ENCODE results near the gene GJB1.

The GJB1 gene

GRCh38 chrX:71227370-71228062, 4.5 kb downstream of the GJB1 start (continued):
- no peak for TF ChIP-seq TSHZ2 (CRISPR knock-in tag; IDR thresholded peaks at IDR 0.05)

DNA sequence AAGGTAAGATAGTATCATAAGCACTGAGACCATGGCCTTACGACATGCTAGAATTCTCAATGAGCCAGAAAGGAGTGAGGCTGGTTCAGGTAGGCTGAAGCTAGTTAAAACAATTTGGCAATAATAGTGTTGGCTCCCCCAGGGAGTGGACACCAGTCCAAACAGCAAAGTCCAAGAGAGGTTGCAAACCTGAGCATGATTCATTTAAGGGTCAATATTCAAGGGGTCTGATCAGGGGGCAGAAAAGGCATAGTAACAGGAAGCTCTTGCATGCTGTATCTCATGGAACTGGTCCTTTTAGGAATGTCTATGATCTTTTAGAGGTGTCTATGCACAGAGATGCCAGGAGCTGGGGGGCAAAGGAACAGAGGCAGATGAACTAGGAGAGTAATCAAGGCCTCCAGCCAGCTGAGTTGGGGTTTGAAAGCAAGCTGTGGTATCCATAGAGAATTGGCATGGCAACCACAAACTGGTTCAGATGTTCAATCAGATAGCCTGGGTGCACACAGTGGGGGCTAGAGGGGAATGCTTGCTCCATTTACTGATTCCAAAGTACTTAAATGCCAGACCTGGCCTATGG, 5.1 kb downstream of the GJB1 start:
- no peak for ATAC-seq
- TF ChIP-seq, protein P1, sequence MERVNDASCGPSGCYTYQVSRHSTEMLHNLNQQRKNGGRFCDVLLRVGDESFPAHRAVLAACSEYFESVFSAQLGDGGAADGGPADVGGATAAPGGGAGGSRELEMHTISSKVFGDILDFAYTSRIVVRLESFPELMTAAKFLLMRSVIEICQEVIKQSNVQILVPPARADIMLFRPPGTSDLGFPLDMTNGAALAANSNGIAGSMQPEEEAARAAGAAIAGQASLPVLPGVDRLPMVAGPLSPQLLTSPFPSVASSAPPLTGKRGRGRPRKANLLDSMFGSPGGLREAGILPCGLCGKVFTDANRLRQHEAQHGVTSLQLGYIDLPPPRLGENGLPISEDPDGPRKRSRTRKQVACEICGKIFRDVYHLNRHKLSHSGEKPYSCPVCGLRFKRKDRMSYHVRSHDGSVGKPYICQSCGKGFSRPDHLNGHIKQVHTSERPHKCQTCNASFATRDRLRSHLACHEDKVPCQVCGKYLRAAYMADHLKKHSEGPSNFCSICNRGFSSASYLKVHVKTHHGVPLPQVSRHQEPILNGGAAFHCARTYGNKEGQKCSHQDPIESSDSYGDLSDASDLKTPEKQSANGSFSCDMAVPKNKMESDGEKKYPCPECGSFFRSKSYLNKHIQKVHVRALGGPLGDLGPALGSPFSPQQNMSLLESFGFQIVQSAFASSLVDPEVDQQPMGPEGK (CRISPR knock-in tag; IDR thresholded peaks at IDR 0.05; ENCODE audit: borderline replicate concordance) = no peak
- TF ChIP-seq ZNF565 (CRISPR knock-in tag; conservative IDR thresholded peaks at IDR 0.05; ENCODE audit: low read depth) (no peak), TSHZ2 (CRISPR knock-in tag; IDR thresholded peaks at IDR 0.05) (no peak), TOX (CRISPR knock-in tag; IDR thresholded peaks at IDR 0.05; ENCODE audit: borderline replicate concordance) (no peak), ESRRG (CRISPR knock-in tag; IDR thresholded peaks at IDR 0.05) (no peak), OSR1 (CRISPR knock-in tag; IDR thresholded peaks at IDR 0.05) (no peak), CREB5 (CRISPR knock-in tag; IDR thresholded peaks at IDR 0.05; ENCODE audit: low read depth) (no peak), RARB (CRISPR knock-in tag; IDR thresholded peaks at IDR 0.05) (no peak)

DNA sequence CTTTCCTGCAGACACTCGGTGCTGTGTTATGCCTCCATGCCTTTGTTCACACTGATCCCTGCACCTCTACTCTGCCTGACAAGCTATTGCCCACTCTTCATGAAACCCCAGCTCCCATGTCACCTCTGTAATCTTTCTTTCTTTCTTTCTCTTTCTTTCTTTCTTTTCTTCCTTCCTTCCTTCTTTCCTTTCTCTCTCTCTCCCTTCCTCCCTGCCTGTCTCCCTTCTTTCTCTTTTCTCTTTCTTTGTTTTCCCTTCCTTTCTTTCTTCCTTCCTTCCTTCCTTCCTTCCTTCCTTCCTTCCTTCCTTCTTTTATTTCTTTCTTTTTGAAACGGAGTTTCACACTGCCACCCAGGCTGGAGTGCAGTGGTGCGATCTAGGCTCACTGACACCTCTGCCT, 12.5 kb downstream of the GJB1 start:
- TF ChIP-seq ISL1 (CRISPR knock-in tag; IDR thresholded peaks at IDR 0.05) (no peak), ESRRG (CRISPR knock-in tag; IDR thresholded peaks at IDR 0.05) (no peak), ARNTL (CRISPR knock-in tag; IDR thresholded peaks at IDR 0.05; ENCODE audit: borderline replicate concordance, low read depth) (no peak), ZNF8 (CRISPR knock-in tag; IDR thresholded peaks at IDR 0.05) (no peak), RARB (CRISPR knock-in tag; IDR thresholded peaks at IDR 0.05) (no peak), ZC3H10 (CRISPR knock-in tag; IDR thresholded peaks at IDR 0.05) (no peak), ZNF70 (CRISPR knock-in tag; IDR thresholded peaks at IDR 0.05) (no peak), GLIS3 (CRISPR knock-in tag; IDR thresholded peaks at IDR 0.05) (no peak), CSDC2 (CRISPR knock-in tag; IDR thresholded peaks at IDR 0.05) (no peak), TCF4 (CRISPR knock-in tag; IDR thresholded peaks at IDR 0.05; ENCODE audit: borderline replicate concordance) (no peak), OSR1 (CRISPR knock-in tag; IDR thresholded peaks at IDR 0.05) (no peak)
- TF ChIP-seq, protein P2, sequence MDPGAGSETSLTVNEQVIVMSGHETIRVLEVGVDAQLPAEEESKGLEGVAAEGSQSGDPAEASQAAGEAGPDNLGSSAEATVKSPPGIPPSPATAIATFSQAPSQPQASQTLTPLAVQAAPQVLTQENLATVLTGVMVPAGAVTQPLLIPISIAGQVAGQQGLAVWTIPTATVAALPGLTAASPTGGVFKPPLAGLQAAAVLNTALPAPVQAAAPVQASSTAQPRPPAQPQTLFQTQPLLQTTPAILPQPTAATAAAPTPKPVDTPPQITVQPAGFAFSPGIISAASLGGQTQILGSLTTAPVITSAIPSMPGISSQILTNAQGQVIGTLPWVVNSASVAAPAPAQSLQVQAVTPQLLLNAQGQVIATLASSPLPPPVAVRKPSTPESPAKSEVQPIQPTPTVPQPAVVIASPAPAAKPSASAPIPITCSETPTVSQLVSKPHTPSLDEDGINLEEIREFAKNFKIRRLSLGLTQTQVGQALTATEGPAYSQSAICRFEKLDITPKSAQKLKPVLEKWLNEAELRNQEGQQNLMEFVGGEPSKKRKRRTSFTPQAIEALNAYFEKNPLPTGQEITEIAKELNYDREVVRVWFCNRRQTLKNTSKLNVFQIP (CRISPR knock-in tag; IDR thresholded peaks at IDR 0.05; ENCODE audit: borderline replicate concordance, low read depth) = no peak
- no peak for ATAC-seq

All from SK-N-SH treated with all-trans-retinoic acid at 6 μM for 48 hours (cell line).